OCI-LY3 (cell line): ENCODE results near the gene ZXDC.

Experiments
- H2AFZ ChIP-seq: fragments of 200-600, 300-600 bp; shearing (Covaris generic); 2 replicates; pipeline ENCODE4 v1.6.0; 2014; ENCODE audit warnings: antibody characterized with exemption, low read depth, low read length
- H3K27ac ChIP-seq: fragments of 200-600, 300-600 bp; sonication (generic); 2 replicates; pipeline ENCODE4 v1.5.1; 2014; ENCODE audit warnings: mild to moderate bottlenecking, low read length, moderate library complexity, mixed read lengths
- H3K27me3 ChIP-seq: fragments of 200-600, 300-600 bp; sonication (generic); 2 replicates; pipeline ENCODE4 v1.6.1; 2014; ENCODE audit warnings: low read depth, low read length, mixed read lengths
- H3K36me3 ChIP-seq: fragments of 200-600, 300-600 bp; sonication (generic); replicated peaks from 2 replicates; pipeline ENCODE3; 2014; ENCODE audit warnings: low read depth, low read length, mixed read lengths
- H3K4me1 ChIP-seq: fragments of 300-600, 200-600 bp; sonication (generic); 2 replicates; pipeline ENCODE4 v1.6.1; 2014; ENCODE audit warnings: low read length, mixed read lengths
- H3K4me2 ChIP-seq: fragments of 200-600, 300-600 bp; sonication (generic); 2 replicates; pipeline ENCODE4 v1.6.1; 2014; ENCODE audit warnings: low read length, mixed read lengths
- H3K4me3 ChIP-seq: fragments of 300-600, 200-600 bp; sonication (generic); 2 replicates; pipeline ENCODE4 v1.5.1; 2014; ENCODE audit warnings: antibody characterized with exemption, mild to moderate bottlenecking, low read length, moderate library complexity
- H3K79me2 ChIP-seq: fragments of 300-600, 200-600 bp; shearing (Covaris generic); 2 replicates; pipeline ENCODE4 v1.6.1; 2014; ENCODE audit warnings: mild to moderate bottlenecking, low read length, mixed read lengths
- H3K9ac ChIP-seq: fragments of 300-600, 200-600 bp; shearing (Covaris generic); 2 replicates; pipeline ENCODE4 v1.6.0; 2014; ENCODE audit warnings: mild to moderate bottlenecking, low read length, moderate library complexity
- H3K9me3 ChIP-seq: fragments of 200-600, 300-600 bp; shearing (Covaris generic); 2 replicates; pipeline ENCODE4 v1.6.1; 2014; ENCODE audit warnings: low read length, mixed read lengths; ENCODE audit not compliant: insufficient read depth
- H4K20me1 ChIP-seq: fragments of 200-600, 300-600 bp; sonication (generic); 2 replicates; pipeline ENCODE4 v1.6.1; 2016; ENCODE audit warnings: low read length, mixed read lengths; ENCODE audit not compliant: insufficient read depth
- EZH2phosphoT487 ChIP-seq: fragments of 200-600 bp; shearing (Covaris generic); IDR thresholded peaks from 2 replicates; pipeline ENCODE4 v1.6.1; 2018; ENCODE audit warnings: antibody characterized with exemption, mixed run types, low read depth
- TF ChIP-seq, protein P1 (sequence below): fragments of 200-600, 300-600 bp; sonication (generic); IDR thresholded peaks from 2 replicates; pipeline ENCODE4 v1.5.1; 2014; ENCODE audit warnings: antibody characterized with exemption, low read length, low read depth

Gene ZXDC

DNA sequence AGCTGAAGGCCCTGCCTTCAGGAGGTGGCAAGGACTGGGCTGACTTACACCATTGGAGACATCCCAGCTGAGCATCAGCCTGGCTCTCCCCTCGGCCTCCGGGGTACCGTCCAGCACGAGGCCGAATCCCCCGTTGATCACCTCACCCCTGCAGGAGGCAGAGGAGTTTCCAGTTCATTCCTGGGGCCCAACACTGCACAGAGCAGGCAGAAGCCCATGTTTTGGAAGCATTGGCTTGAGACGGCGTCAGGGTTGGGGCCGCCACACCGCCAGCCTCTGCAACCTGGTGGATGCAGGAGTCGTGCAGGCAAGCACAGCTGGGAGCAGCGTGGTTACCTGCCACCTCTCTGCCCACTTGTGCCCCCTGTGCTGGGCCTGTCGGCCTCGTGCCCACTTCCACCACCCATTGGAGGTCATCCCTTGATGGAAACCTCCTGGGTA lies 7.7 kb upstream of the ZXDC start:
- no peak for TF ChIP-seq EZH2phosphoT487
- TF ChIP-seq, protein P1, sequence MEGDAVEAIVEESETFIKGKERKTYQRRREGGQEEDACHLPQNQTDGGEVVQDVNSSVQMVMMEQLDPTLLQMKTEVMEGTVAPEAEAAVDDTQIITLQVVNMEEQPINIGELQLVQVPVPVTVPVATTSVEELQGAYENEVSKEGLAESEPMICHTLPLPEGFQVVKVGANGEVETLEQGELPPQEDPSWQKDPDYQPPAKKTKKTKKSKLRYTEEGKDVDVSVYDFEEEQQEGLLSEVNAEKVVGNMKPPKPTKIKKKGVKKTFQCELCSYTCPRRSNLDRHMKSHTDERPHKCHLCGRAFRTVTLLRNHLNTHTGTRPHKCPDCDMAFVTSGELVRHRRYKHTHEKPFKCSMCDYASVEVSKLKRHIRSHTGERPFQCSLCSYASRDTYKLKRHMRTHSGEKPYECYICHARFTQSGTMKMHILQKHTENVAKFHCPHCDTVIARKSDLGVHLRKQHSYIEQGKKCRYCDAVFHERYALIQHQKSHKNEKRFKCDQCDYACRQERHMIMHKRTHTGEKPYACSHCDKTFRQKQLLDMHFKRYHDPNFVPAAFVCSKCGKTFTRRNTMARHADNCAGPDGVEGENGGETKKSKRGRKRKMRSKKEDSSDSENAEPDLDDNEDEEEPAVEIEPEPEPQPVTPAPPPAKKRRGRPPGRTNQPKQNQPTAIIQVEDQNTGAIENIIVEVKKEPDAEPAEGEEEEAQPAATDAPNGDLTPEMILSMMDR: no peak
- Histone ChIP-seq H4K20me1 (no peaks in the 10 kb centered on the region), H2AFZ (no peak overlapping the region), H3K36me3 (no peaks in the 10 kb centered on the region), H3K27ac (no peak overlapping the region), H3K9ac (no peak overlapping the region), H3K4me2 (no peak overlapping the region), H3K9me3 (no peaks in the 10 kb centered on the region), H3K79me2 (no peaks in the 10 kb centered on the region), H3K4me1 (no peaks in the 10 kb centered on the region), H3K27me3 (no peaks in the 10 kb centered on the region), H3K4me3 (no peak overlapping the region)

DNA sequence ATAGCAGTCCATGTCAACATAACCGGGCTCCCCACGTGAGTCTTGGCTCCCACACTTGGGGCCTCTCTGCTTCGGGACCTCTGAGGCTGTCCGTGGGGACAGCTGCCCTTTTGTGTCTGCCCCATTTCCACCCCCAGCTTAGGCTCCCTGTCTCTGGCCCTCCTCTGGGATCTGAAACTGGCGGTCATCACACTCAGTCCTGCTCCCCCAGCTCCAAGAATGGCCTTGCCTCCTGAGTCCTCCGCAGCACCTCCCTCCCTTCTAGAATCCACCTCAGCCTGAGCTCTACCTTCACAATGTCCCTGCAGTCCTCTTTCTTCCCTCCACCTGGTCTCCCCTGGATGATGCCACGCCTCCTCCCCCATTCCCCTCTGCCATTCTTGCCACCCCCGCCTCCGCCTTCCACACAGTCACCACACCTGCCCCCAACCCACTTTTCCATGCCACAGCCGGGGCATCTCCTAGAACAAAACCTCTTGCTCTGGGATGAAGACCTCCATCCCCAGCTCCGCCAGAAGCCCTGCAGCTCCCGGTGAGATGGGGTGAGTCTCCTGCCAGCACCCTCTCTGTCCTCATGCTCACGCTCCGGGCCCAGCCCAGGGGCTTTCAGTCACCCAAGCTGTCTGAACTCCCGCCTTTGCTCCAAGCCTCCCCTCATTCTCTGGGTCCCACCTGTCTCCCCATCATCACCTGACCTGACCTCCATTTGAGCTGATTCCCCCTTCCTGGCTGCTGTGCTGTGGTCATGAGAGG lies 7.0 kb upstream of the ZXDC start:
- no peaks in the 10 kb centered on the region for H3K36me3 ChIP-seq
- H3K4me3 ChIP-seq: no peak overlapping the region
- no peaks in the 10 kb centered on the region for H3K9me3 ChIP-seq
- no peak for TF ChIP-seq EZH2phosphoT487
- TF ChIP-seq, protein P1: no peak
- no peaks in the 10 kb centered on the region for H3K4me1 ChIP-seq
- H4K20me1 ChIP-seq: no peaks in the 10 kb centered on the region
- H2AFZ ChIP-seq: no peak overlapping the region
- no peak overlapping the region for H3K27ac ChIP-seq
- no peaks in the 10 kb centered on the region for H3K27me3 ChIP-seq
- H3K4me2 ChIP-seq: no peak overlapping the region
- no peaks in the 10 kb centered on the region for H3K79me2 ChIP-seq
- no peak overlapping the region for H3K9ac ChIP-seq

DNA sequence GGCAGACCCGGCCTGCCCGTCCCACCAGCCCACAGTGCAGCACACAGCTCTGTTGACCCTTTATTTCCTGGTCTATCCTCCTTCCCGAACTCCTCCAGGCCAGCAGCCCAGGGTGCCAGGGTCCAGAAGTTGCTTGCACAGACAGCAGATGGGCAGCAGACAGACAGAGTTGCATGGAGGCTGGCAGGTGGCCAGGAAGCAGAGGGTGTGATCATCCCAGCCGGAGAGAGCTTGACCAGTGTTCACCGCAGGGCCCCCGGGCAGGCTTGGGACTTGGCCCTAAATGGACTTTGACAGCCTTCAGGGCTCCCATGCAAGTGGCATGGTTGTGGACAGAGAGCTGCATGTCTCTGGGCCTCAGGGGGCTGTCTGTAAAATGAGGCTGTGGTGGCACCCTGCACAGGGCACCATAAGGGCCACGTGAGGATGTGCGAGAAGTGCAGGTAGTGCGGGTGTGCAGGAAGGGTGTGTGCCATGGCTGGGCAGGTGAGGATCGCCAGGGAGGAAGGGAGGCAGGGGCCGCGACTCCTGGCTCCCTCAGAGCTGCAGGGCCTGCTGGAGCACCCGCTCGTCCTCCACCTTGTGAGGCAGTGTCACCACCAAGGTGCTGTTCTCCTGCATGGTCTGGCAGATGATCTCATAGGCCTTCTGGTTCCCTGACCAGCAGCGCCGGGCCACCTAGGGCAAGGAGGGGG lies 6.3 kb upstream of the ZXDC start:
- TF ChIP-seq EZH2phosphoT487: no peak
- TF ChIP-seq, protein P1: no peak

DNA sequence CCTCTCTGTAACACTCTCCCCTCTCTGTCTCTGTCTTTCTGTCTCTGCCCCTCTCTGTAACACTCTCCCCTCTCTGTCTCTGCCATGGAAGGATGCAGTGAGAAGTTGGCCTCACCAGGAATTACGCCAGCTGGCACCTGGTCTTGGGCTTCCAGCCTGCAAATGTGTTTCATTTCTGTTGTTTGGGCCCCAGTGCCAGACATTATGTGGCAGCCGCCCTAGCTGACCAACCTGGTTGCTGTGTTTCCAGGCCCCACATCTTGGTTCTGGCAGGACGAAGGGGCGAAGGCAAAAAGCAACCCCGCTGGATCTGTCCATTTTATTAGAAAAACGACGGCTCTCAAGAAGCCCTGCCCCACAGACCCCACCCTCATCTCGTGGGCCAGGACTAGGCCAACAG lies 5.2 kb upstream of the ZXDC start:
- Histone ChIP-seq H3K4me1 (no peaks in the 10 kb centered on the region), H3K4me3 (no peak overlapping the region), H3K9ac (no peak overlapping the region), H3K27me3 (no peaks in the 10 kb centered on the region), H3K79me2 (no peaks in the 10 kb centered on the region), H3K4me2 (no peak overlapping the region), H3K36me3 (no peaks in the 10 kb centered on the region), H2AFZ (no peak overlapping the region), H3K27ac (no peak overlapping the region), H3K9me3 (no peaks in the 10 kb centered on the region), H4K20me1 (no peaks in the 10 kb centered on the region)
- TF ChIP-seq, protein P1: no peak
- no peak for TF ChIP-seq EZH2phosphoT487

More for the DNA sequence above, 6.3 kb upstream of the ZXDC start:
- Histone ChIP-seq H3K4me2 (no peak overlapping the region), H4K20me1 (no peaks in the 10 kb centered on the region), H3K27ac (no peak overlapping the region), H2AFZ (no peak overlapping the region), H3K36me3 (no peaks in the 10 kb centered on the region), H3K9ac (no peak overlapping the region), H3K27me3 (no peaks in the 10 kb centered on the region), H3K4me3 (no peak overlapping the region), H3K9me3 (no peaks in the 10 kb centered on the region), H3K79me2 (no peaks in the 10 kb centered on the region), H3K4me1 (no peaks in the 10 kb centered on the region)
